RKO (cell line): ENCODE results near the gene MSI2.

ENCODE experiments used
- DNase-seq: peaks from one replicate; pipeline ENCODE4 v3.0.0-alpha.2; 2016; ENCODE audit warnings: low spot score

The MSI2 gene

DNA sequence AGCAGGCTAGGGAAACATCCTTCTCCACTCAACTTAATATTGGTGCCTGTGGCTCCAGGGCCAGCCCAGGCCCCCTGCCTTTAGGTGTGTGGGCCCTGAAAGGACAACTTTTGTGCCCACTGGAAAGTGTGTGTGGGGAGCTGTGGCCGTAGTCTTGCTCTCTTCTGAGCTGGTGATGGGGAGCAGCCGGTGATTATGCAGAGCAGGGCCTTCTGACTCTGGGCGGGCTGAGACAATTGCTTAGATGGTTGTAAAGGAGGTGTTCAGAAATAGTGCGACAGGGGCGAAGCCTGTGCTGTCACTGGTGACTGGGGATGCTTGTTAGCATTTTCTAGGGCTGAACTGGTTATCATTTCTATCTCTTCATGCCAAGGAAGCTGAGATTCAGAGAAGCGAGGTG lies 62.6 kb downstream of the MSI2 start:
- DNase-seq = no peak

DNA sequence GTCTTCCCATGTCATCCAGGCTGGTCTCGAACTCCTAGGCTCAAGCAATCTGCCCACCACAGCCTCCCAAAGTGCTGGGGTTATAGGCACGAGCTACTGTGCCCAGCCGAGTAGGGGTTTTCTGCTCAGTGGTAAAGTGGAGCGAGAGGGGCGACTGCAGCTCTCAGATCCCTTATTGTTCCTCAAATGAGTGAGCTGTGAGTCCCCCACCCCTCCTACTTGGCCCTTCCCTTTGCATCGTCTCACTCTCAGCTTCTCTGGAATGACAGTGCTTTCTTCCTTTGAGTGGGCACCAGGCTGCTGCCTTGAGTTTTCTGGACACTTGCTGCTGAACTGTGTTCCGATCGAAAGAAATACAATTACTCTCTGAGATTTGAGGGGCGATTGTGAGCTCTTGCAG lies 63.5 kb downstream of the MSI2 start:
- no peak for DNase-seq

DNA sequence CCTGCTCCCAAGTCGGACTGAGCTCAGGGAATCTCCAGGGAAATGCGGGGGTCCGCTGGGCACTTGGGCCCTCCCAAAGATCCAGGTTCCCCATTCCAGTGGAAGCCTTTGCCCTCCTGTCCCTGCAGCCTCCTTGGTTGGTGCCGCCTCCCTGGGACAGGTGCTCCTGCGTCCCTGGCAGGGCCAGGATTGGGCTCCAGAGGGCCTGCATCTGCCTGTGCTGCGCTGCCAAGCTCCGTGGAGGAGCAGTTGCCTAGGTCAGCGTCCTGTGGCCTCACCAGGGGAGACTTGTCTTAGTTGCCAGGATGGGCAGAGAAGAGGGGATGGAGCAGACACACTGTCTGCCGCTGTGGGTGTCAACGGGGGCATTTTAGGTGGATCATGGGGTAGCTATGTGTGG lies 67.1 kb downstream of the MSI2 start:
- no peak for DNase-seq

DNA sequence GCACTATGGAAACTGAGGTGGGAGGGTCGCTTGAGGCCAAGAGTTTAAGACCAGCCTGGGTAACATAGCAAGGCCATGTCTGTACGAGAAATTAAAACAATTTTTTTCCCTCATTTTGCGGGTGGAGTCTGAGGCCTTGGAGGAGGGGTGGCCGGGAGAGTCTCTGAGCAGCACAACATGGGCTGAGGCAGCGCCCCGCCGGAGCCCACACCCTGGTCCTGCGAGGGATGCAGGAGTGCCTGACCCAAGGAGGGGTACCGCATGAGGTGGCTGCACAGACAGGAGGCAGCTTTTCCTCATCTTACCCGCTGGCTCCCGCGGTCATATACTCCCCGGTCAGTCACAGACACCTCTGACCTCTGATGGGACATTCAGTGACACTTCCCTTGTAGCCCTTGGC lies 67.7 kb downstream of the MSI2 start:
- no peak for DNase-seq

DNA sequence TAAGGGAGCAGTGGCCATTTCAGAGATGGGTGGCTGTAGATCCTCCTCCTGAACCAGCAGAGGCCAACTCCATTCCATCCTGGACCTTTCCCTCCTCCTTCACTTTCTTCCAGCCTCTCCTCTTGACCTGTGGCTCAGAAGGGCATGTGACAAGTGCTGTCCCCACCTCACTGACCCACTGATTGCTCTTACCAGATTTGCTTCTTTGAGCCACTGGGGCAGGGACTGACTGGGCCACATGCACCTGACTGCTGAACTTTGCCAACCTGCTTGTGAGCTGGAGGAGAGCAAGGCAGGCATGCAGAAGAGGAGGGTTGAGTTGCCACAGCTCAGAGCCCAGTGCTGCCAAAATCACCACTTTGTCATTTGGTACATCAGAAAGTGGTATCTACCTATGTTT lies 68.3 kb downstream of the MSI2 start:
- no peak for DNase-seq

DNA sequence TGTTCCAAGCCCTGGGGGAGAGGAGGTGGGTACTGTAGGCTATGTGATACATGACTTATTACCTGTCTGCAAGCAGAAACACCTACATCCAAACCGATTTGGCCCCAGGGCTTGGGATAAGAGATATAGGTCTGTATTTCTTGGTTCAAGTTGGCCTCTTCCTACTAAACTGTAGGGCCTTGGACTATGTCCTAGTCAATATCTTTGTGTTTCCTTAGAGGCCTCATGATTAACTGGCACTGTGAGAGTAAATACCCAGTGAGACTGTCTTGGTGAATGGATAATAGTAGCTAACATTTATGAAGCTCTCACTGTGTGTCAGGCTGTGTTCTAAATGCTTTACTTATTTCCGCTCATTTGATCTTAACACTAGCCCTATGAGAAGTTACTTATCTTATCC lies 70.0 kb downstream of the MSI2 start:
- no peak for DNase-seq

DNA sequence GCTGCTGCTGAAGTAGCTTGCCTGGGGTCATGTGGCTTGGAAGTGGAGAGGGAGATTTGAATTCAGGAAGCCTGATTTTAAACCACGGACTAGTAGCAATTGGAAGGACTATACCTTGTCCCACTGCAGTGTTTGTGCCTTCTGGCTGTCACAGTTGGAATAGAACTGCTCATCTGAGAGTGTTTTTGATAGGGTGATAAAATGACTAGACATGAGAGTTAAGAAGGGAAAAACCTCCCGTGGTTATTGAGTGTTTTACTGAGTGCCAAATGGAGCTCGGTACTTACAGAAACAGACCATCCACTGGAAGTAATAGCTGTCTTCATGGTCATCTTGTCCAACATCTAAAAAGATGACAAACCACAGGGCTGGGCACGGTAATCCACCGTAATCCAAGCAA lies 70.4 kb downstream of the MSI2 start:
- no peak for DNase-seq

DNA sequence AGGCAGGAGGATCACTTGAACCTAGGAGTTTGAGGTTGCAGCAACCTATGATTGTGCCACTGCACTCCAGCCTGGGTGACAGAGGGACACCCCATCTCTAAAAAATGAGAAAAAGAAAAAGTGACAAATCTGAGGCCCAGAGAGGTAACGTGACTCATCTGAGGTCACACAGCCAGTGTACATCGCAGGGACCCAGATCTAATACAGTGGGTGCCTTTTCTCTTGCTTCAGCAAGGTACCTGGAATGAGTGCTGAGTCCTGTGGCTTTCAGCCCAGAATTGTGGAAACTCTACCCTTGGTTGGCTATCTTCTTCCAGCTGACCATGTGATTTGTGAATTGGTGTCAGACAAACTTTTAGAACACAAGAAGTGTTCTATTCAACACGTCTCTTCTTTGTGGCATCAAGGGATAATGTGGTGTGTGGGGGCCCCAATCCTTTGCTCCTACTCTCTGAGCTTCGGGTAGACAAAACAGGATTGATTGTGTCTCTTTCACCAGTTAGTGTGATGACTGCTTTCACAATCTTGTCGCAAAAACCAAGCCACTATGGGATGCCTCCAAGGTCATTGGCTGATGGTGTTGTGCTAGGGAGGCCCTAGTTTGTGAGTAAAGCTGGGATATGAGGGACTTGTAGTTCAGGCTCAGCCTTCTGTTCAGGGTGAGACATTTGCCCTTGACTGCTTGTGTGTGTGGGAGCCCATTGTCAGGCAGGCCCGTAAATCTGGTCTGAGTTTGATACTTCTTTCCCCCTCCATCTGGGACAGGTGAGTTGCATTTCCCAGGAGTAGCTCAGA lies 71.0 kb downstream of the MSI2 start:
- no peak for DNase-seq

DNA sequence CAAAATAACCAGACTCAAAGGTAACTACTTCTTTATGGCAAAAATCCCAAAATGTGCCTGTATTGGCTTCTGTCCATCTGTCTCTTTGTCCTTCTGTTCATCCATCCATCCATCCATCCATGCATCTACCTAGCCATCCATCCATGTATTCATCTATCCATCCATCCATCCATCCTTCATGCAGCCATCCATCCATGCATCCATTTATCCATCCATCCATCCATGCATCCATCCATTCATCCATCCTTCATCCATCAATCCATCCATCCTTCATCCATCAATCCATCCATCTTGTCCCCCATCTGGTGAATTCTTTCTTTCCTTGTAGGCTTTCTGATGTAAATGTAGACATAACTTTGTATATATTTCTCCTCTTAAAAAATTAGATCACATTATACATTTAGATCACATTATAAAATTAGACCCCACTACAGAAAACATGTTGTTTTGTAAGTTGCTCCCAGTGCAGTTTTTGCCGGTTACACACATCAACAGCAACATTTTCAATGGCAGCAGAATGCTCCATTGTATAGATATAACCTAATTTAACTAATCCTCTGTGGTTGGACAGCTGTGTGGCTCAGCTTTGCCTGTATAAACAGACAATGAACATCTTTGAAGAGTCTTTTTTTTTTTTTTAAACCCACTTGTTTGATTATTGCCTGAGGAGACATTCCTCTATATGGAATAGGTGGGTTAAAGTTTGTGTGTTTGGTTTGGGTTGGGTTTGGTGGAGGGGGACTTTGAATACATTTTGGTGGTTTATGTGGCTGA lies 72.0 kb downstream of the MSI2 start:
- no peak for DNase-seq

DNA sequence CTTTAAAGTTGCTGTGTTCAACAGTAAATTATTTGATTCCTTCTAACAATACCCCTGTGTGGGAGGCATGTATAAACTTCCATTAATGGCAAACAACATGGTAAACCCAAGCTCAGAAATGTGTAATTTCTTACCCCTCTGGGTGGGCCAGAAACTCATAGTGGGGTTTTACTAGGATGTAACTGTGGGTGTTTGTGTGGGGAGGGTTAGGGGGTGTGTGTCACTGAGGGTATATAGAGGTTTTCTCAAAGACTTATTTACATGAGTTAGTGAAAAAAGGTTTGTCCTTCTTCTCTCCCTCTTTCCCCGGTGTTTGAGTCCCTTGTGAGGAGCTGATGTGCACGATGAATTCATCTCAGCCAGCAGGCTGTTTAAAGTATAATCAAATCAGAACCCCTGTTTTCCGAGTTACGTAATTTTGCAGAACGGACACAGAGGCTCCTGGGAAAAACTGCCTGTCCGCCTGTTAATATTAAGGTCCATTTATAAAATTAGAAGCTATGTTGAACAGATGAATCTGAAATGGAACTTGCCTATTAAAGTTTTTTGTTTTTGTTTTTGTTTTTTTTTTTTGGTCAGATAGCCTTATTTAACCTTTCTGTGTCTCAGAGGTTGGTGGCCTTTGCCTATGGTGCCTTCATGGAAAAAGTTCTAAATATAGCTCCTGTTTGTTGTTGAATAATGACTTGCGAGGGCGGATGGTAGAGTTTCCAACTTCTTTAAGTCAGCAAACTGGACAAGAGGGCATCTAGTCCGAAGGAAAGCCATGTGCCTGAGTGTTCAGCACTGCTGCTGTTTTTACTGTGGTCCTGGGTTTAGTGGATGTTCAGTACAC lies 73.3 kb downstream of the MSI2 start:
- DNase-seq = no peak

DNA sequence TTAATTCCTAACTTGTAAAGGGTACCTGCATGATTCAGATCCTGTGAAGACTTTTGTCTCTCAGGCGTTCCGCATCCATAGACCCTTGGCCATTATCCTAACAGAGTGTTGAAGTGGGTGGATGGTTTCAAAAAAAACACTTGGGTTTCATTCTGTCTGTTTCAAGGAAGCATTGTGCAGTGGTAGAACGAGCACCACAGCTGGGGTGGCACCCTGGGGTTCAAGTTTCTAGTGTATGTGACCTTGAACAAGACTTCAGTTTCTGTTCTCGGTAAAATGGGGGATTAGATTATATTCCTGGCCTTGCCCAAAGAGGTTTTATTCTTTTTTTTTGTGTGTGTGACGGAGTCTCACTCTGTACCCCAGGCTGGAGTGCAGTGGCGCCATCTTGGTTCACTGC lies 74.3 kb downstream of the MSI2 start:
- no peak for DNase-seq

DNA sequence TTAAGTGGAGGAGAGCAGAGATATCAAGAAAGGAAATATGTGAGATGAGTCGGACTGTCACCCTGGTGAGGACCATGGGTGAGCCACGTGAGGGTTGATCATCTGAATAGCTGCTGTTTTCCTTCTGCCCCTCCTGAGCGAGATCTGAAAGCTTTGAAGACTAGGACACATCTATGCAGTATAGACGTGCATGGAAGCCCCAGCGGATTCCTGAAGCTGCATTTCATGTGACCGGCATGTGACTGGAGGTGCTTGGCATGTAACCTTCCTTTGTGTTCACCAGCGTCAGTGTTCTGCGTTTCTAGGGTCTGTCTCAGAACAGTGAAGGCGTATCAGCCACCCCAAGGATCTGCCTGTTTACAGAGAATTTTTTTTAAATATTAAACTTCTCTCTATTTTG lies 75.1 kb downstream of the MSI2 start:
- no peak for DNase-seq

DNA sequence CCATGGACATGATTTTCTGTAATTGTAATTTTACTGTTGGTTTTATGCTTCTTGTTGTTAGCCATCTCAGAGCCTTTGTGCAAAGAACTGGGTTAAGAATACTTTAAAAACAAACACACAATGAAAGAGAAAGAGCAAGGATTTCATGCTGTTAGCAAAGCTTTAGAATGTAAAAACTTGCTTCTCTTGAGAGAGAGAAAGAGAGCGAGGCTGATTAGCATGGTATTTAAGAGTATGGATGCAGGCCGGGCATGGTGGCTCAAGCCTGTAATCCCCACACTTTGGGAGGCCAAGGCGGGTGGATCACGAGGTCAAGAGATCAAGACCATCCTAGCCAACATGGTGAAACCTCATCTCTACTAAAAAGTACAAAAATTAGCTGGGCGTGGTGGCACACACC lies 76.2 kb downstream of the MSI2 start:
- DNase-seq = no peak

DNA sequence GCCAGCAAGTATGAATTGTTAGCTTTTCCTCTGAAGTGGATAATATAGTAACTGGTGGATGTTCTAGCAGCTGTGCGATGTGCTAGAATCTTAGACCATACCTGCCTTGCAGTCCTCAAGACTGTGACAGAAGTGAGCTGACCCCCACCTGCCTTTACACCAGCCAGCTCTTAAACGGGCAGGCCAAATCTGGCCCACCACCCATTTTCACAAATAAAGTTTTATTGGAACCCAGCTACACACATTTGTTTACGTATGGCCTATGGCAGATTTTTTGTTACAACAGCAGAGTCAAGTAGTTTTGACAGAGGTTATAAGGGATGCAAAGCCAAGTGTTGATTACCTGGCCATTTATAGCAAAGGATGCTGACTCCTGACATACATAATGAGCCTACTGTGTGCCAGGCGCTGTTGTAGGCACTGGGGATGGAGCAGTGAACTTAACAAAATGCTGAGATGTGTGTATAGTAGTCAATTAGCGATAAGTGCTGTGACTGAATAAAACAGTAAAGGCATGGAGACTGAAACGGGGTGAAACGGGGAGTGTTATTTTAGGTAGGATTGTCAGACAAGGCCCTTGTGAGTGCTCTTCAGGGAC lies 79.0 kb downstream of the MSI2 start:
- DNase-seq = no peak

DNA sequence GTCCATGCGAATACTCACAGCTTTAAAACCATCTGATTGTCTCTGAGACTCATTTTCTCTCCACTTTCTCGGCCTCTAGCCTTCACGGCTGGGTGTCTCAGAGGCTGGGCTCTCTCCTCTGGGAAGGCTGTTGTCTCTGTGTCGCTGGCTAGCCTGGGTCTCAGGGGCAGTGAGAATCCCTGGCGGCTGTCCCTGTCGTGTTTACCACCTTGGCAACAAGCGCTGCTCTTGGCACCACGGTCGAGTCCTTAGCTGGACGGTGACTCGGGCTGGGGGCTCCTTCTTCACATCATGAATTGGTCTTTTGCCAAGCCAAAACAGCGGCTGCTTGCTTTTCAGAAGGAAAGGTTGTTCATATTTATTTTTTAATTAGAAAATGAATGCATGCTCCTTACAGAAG lies 81.1 kb downstream of the MSI2 start:
- DNase-seq = no peak

DNA sequence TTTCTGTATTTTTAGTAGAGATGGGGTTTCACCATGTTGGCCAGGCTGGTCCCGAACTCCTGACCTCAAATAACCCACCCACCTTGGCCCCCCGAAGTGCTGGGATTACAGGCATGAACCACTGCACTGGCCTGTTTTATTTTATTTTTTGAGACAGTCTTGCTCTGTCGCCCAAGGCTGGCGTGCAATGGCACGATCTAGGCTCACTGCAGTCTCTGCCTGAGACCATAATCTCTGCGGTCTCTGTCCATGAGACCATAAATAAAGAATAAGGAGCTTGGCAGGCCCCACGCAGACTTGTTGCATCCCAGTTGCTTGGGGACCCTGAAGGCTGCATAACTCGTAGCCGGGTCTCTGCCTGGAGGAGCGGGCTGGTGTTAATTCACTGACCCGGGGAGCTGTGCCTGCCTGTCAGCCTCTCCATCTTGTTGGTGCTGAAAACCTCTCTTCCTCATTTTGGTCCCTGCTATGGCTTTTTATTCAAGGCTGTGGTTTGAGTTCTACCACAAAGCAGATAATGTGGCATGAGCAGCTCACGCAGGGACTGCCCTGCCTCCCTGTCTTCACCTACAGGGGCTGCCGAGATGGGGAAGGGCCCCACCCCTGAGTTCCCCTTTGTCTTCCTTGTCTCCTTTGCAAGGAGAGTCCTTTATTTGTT lies 82.1 kb downstream of the MSI2 start:
- no peak for DNase-seq

DNA sequence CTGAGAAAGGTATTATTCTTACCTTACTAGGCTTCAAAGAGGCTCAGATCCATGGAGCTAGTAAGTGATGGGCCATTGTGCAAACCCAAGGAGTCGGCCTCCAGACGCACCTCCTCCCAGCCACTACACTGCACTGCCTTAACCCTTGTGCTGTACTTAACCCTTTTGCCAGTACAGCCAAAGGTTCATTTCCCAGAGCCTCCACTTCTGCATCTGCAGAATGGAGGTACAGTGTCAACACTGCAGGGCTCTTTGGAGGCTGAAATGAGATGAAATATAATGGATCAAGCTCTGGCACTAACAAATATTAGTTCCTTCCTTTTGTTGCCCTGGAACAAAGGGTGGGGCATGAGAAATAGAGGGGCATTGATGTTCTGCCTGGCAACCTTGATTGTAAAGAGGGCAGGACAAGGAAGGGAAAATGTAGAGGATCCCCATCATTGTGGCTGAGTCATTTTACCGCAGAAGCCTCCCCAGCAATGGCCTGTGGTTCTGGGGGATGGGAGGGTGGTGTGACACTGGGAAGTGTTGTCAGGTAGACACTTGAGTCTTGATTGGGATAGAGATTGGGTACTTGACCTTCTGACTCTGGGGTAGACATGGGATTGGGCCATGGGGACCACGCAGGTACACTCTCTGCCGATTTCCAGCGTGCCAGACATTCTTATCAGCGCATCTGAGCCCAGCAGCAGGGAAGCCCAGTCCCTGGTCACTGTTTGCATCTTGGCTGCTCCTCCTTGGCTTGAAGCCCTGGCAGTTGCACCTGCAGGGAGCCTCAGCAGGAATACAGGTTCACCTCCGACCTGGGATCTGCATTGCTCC lies 84.0 kb downstream of the MSI2 start:
- no peak for DNase-seq

DNA sequence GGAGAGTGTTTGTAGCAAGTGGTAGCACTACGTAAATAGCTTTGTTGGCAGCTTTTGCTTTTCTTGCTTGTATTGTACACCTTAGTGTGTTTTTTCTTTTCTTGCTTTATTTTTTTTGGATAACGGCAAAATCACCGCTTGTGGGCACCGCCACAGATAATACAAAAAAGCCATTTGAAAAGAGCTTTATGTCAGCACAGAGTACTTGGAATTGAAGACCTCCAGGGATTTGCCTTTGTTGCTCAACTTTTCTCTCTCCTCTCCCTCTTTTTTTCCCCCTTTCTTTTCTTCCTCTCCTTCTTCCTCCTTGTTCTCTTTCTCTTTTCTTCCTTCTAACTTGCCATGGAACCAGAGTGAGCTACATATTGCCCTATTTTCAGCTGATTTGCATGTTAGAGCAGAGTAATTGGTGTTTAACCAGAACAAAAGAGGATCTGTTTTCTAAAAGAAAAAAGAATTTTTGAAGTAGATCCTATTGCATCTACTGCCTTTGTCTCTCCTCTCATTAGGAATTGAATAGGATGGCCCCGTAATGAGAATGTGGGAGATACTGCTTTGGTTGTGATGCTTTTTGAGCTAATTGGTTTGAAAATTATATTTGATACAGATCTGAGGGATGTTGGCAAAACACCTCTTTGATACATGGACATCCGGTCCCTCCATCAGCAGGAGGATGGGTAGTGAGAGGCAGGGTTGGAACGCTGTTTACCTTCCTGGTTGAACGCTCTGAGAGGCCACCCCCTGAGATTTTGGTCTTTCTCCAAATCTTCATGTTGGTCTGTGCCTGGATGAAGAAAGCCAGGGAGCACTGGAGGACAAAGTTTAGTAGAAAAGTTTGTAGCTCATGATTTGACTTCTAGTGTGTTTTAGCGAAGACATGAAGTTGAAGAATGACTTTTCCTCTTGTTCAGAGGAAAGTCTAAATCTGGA lies 85.6 kb downstream of the MSI2 start:
- no peak for DNase-seq

DNA sequence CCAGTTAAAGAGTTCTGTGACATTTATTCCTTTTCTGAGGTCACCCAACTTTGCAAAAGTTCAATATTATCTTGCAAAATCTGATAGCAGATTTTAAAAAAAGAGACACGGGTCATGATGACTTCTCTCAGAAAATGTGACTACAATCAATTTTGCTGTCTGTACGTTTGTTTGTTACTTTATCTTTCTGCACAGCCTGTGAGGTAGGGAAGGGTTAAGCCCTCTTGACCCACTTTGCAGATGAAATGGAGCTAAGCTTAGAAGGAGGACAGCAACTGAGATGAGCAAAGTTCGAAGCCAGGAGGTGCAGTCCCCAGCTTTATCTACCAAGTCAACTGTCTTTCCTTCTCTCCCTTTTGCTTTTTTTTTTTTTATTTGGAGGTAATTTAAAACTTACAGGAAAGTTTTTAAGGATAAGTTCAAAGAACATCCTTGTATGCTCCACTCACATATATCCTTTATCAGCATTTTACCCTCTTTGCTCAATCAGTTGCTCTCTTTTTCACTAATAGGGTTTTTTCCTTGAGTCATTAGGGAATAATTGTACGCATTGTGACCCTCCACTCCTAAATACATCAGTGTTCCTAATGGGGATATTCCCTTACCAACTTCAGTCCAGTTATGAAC lies 86.8 kb downstream of the MSI2 start:
- no peak for DNase-seq
